Right lung (tissue), 5 donors: ENCODE measurements around the gene GALNT12. TPM values are rescaled to one million over a fixed set of nuclear protein-coding genes. Genes with fewer than 3 reads are reported as not detected.

Experiments
- DNase-seq, 2 donors: peaks; one replicate each; pipeline ENCODE4 v3.0.0-alpha.2; 2013
- polyA plus RNA-seq, 5 donors: library from polyadenylated mRNA; unstranded; fragments of 120-200 nt; gene quantifications; one replicate each; pipeline versions ENCODE4 v1.2.1 to v1.2.3, GENCODE V29; 2013; ENCODE audit warnings: inconsistent platforms in 1 of 5, low replicate concordance in 1 of 5; ENCODE audit not compliant: insufficient read length in 5 of 5, insufficient read depth in 1 of 5

Gene GALNT12
- polyA plus RNA-seq, 5 donors: 16.2 to 22.1 (median 21.0) TPM

DNA sequence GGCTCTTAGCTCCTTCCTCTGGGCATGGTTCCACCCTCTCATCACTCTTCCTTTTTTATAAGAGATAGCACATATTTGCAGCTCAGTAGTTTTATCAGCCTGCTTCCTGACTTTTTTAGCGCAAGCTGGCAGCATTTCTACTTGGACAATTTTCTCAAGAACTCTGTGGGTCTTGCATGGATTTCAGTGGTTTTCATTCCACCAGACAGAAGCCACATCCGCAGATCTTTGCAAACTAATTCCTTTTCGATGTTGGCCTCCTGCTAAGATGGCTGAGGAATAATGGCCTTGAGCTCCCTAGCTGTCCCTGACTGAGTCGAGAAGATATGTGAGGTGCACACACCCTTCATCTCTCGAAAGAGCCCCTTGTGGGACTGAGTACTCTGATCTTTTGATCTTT, 49.5 kb downstream of the GALNT12 start:
- DNase-seq: no peak

DNA sequence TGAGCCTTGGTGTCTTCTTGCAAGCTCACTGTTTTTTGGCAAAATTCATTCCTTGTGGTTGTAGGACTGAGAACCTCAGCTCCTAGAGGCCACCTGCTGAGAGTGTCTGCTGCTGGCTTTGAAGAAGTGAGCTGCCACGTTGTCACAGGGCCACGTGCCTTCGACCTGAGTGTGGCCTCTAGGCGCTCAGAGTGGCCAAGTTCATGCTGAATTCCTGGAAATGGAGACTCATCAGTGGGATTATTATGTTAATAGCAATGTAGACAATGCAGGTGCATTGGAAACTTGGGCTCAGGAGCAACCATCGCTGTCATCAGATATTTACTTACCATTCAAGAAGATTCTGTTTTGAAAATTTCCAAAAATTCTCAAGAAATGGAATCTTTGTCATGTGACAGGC, 52.5 kb downstream of the GALNT12 start:
- no peak for DNase-seq

DNA sequence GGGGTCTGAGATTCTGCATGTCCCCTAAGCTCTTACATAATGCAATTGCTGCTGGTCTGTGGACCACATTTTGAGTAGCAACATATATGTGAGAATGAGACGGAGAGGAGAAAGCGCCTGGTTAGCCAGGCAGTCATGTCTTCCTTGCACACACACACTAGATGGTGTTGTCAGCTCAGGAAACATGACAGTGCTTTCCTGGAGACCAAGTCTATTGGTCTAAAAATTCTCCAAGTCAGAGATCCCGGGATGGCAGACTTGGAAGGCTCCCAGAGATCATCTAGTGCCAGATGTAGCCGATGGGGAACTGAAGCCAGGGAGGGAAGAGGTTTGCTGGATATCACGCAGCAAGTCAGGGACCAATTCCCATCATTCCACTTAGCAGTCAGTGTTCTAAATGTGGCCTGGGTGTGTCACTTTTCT, 53.4 kb downstream of the GALNT12 start:
- DNase-seq: peak; percentile 40 to 58

DNA sequence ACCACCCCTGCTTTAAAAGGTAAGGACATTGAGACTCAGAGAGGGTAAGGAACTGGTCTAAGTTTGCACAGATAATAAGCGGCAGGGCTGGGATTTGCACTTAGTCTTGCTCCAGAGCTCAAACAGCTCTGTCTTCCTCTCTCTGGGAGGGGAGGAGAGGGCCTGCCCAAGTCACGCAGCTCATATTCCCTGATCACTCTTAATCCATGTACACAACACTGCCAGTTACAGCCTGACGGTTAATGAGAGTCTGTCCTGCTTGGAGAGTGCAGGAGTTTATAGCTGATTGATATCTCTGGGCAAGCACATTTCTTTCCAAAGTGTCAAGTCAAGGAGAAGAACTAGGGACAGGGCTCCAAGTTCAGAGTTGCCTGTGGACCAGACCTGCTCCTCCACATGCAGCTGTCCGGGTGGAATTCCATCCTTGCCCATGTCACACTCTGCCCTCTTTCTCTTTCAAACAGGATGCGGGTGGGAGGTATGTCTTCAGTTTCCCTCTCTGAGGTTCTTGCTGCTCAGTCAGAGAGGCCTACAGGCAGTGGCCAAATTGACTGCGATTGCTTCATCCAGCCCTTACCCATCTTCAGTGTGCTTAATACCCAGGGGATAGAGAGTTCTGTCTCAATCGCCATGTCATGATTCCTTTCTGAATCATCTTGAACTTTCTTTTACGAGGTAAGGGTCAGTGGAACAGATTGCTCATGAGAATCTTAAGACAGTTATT, 54.5 kb downstream of the GALNT12 start:
- DNase-seq: no peak

GRCh38 chr9:98862936-98863335, 55.5 kb downstream of the GALNT12 start:
- no peak for DNase-seq

GRCh38 chr9:98864281-98865174, 57.1 kb downstream of the GALNT12 start:
- no peak for DNase-seq

- no peak for DNase-seq
Measured at GRCh38 chr9:98865284-98865875, 57.9 kb downstream of the GALNT12 start.

GRCh38 chr9:98866435-98867102, 59.1 kb downstream of the GALNT12 start:
- no peak for DNase-seq

- DNase-seq: no peak
Measured at GRCh38 chr9:98867103-98867428, 59.6 kb downstream of the GALNT12 start.

GRCh38 chr9:98867429-98868168, 60.1 kb downstream of the GALNT12 start:
- no peak for DNase-seq

GRCh38 chr9:98869078-98869745, 61.7 kb downstream of the GALNT12 start:
- DNase-seq: no peak

- no peak for DNase-seq
Measured at GRCh38 chr9:98869866-98870265, 62.4 kb downstream of the GALNT12 start.

GRCh38 chr9:98870782-98871557, 63.5 kb downstream of the GALNT12 start:
- no peak for DNase-seq

DNA sequence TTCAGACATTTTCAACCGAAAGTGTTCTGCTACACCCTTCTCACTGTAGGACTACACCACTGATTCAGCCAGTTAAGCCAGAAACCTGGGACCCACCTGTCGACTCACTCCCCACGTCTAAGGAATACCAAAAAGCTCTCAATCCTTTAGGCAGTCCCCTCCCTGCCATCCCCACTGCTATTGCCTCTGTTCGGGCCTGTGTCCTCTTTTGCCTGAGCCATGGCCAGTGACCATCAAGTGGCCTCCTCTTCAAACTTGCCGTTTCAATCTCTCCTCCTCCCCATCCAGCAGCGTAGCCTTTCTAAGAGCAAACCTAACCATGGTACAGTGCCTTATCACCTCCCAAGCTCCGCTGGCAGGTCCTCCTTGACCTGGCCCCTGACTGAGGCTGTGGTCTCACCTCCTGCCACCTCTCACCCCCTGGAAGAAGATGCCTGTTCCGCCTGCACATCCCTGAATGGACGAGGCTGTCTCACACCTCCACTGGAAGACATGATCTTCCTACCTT, 64.1 kb downstream of the GALNT12 start:
- DNase-seq: no peak

DNA sequence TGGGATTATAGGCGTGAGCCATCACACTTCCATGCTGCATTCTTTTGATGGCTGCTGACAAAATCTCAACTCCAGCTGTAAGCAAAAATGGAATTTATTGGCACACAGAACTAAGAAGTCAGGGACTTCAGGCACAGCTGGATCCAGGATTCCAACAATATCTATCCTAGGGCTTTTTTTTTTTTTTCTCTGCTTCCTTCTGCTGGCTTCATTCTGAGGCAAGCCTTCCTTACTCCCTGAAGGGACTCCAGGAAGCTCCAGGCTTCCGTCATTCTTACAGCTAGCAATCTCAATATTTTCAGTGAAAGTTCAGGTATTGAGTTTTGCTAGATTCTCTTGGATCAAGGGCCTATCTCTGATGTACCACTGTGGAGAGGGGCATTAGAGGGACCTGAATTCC, 66.1 kb downstream of the GALNT12 start:
- no peak for DNase-seq

DNA sequence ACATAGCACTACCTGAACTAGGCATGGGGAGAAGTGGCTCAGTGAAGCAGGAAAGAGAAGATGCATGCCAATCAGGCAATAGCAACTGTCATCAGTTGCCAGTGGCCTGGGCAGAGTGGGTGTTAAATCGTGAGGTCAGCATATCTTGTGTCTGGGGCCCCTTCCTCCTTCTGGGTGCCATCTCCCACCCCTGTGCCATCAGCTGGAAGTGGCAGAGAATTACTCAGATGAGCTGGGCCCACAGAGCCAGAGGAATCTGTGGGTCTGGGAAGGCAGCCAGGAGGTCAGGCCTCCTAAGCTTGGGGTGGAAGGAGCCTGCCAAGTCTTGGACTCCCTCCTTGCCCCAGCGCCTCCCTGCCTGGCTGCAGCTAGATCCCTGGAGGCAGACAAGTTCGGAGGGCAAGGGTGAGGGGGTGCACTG, 66.5 kb downstream of the GALNT12 start:
- DNase-seq: no peak

GRCh38 chr9:98874721-98875255, 67.3 kb downstream of the GALNT12 start:
- no peak for DNase-seq

DNA sequence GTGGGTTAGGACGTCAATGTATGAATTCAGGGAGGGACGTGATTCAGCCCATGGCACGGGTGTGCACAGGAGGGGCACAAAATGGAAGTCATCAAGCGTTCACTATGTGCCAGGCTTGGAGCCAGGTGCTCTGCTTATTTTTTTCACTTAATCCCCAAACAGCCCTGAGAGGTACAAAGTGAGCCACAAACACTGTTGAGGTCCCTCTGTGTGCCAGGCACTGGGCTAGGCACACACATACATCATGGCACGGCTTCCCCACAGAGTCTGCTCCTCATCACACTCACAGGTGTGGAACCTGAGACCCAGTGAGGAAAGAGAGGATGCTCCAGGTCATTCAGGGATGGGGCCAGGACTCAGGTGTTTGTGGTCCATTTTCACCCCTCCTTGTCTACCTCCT, 68.1 kb downstream of the GALNT12 start:
- DNase-seq: no peak

- DNase-seq: no peak
Measured at GRCh38 chr9:98877311-98877710, 69.8 kb downstream of the GALNT12 start.
